IPS-11a (cell line): Measurements from ENCODE around the gene POM121C.
"Not testable (repeated sequence)": the region's sequence is repeated elsewhere in the genome, so short reads cannot be mapped to it uniquely, and the experiment has no call there.

Experiments
- H3K4me3 ChIP-seq: one replicate; pipeline ENCODE4 v1.5.1; 2013; ENCODE audit warnings: low read depth, low read length, control low read depth

POM121C gene

DNA sequence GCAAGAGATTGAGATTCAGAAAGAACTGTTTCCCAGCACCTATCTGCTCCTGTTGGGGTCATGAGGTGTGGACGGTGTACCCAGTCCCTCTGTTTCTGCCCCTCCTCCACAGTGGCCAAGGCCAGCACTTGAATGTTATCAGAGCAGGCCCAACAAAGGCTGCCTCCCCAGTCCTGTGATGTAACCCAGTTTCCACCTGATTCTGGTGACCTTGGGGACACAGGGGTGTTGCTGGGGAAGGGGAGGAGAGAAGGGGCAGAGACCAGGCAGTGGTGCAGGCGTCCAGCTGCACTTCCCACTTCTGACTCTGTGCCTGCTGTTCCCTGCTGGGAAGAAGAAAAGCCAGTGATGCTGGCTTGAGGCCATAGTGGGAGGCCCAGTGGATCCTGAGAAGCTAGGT lies 88.2 kb downstream of the POM121C start:
- not testable (repeated sequence) for H3K4me3 ChIP-seq

GRCh38 chr7:75395329-75395728 lies 90.8 kb downstream of the POM121C start, which contains the start of gene TRIM73:
Gene TRIM73, plus strand, starts transcription at chr7:75395629. Its CDS starts 3,305 bp downstream, at chr7:75398934.
- H3K4me3 ChIP-seq = not testable (repeated sequence)

GRCh38 chr7:75393194-75393593 lies 92.9 kb downstream of the POM121C start:
- H3K4me3 ChIP-seq = not testable (repeated sequence)

DNA sequence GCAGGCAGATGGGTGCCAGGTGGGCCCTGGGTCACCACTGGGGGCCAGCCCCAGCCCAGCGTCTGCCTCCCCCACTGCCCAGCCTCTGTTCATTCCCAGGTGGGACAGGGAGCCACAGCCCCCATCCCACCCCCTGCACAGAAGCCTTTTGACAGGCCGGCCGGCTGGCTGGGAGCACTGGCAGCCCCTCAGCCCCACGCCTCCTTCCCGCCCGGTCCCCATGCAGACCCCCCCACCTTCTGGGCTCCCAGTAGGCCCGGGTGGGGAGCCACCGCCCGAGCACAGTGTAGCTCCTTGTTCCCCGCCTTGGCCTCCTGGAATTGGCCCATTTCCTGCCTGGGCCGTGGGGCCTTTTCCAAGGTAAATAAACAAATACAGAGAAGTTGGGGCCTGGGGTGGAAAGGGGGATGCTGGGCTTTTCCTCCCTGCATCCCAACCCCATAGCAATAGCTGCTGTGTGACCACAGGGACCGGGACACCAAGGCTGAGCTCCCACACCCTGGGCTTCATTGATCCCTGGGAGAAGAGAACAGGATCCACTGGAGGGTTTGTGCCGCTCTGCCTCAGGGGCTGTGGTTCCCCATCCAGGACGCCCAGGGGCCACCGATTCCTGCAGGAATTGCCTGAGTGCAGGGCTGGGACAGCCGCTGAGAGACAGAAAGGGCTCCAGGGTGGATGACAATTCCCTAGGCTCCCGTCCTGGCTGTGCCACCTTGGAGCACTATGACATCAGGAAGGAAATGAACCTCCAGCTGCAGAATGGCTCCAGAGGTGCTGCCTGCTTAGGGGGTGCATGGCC lies 111.4 kb downstream of the POM121C start:
- not testable (repeated sequence) for H3K4me3 ChIP-seq

DNA sequence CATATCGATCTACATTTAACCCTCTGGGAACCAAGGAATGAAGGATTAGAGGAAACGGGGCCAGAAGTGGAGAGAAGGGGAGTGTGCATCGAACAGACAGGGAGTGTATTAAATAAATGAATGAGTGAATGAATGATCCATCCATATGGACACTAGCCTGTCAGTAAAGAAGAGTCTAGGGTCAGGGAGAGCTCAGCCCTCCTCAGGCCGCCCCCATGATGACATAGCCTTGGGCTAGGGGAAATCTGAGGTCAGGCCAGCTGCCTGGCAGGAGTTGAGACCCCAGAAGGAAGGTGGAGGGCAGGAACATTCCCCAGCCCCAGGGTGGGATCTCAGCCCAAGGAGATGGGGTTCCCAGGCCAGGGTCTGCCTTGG lies 112.0 kb downstream of the POM121C start:
- H3K4me3 ChIP-seq = not testable (repeated sequence)

- H3K4me3 ChIP-seq = not testable (repeated sequence)
Observed at GRCh38 chr7:75367313-75367712, 118.8 kb downstream of the POM121C start.
